GM21723 (cell line): ENCODE data around the gene B3GNT3.

Experiments used
- ATAC-seq: cut with Tn5 transposase; IDR thresholded peaks from one replicate; pipeline ENCODE4 v1.9.1; 2021; ENCODE audit warnings: mild to moderate bottlenecking, moderate library complexity; ENCODE audit not compliant: unreplicated experiment

The B3GNT3 gene

GRCh38 chr19:17855280-17856152, 60.6 kb downstream of the B3GNT3 start:
- no peak for ATAC-seq

- peak; percentile 87 for ATAC-seq
Measured at GRCh38 chr19:17859533-17860330, 64.8 kb downstream of the B3GNT3 start, which contains the start of gene RPL18A. Gene RPL18A (plus strand): TSS chr19:17859910. CDS start chr19:17859957, 47 bp downstream.

GRCh38 chr19:17860331-17860992, 65.5 kb downstream of the B3GNT3 start:
- ATAC-seq: no peak

GRCh38 chr19:17860993-17861360, 66.0 kb downstream of the B3GNT3 start:
- no peak for ATAC-seq

- ATAC-seq: no peak
Measured at GRCh38 chr19:17861542-17862402, 66.8 kb downstream of the B3GNT3 start.

- ATAC-seq: no peak
Measured at GRCh38 chr19:17862711-17863519, 68.0 kb downstream of the B3GNT3 start.
